ENCODE results near the gene APC2.
"Not testable (repeated sequence)": the region's sequence is repeated elsewhere in the genome, so short reads cannot be mapped to it uniquely, and the experiment has no call there.

The APC2 gene

GRCh38 chr19:1466018-1466460 lies 16.1 kb downstream of the APC2 start:
- no peak for DNase-seq (ENCODE audit: low read depth in 2 of 2)

- no peak for DNase-seq (ENCODE audit: low read depth in 2 of 2)
Observed at GRCh38 chr19:1466461-1467214, 16.7 kb downstream of the APC2 start.

GRCh38 chr19:1467215-1467489 lies 17.2 kb downstream of the APC2 start:
- no peak for DNase-seq (ENCODE audit: low read depth in 2 of 2)

GRCh38 chr19:1467490-1468273 lies 17.8 kb downstream of the APC2 start:
- no peak for DNase-seq (ENCODE audit: low read depth in 2 of 2)

- no peak for DNase-seq (ENCODE audit: low read depth in 2 of 2)
Observed at GRCh38 chr19:1468274-1468820, 18.4 kb downstream of the APC2 start.

GRCh38 chr19:1468821-1469254 lies 18.9 kb downstream of the APC2 start:
- DNase-seq (ENCODE audit: low read depth in 2 of 2): no peak

GRCh38 chr19:1469255-1470054 lies 19.5 kb downstream of the APC2 start:
- DNase-seq (ENCODE audit: low read depth in 2 of 2): no peak

GRCh38 chr19:1470055-1470304 lies 20.1 kb downstream of the APC2 start:
- DNase-seq (ENCODE audit: low read depth in 2 of 2): no peak

- DNase-seq (ENCODE audit: low read depth in 2 of 2): peak; percentile 27 to 51
Observed at GRCh38 chr19:1470305-1471009, 20.5 kb downstream of the APC2 start.

- no peak for DNase-seq (ENCODE audit: low read depth in 2 of 2)
Observed at GRCh38 chr19:1471010-1471514, 21.1 kb downstream of the APC2 start.

- no peak for DNase-seq (ENCODE audit: low read depth in 2 of 2)
Observed at GRCh38 chr19:1471515-1472160, 21.7 kb downstream of the APC2 start.

GRCh38 chr19:1472231-1473084 lies 22.5 kb downstream of the APC2 start:
- DNase-seq (ENCODE audit: low read depth in 2 of 2): no peak

GRCh38 chr19:1473085-1473851 lies 23.3 kb downstream of the APC2 start:
- no peak for DNase-seq (ENCODE audit: low read depth in 2 of 2)

GRCh38 chr19:1474011-1474764 lies 24.3 kb downstream of the APC2 start:
- no peak for DNase-seq (ENCODE audit: low read depth in 2 of 2)

GRCh38 chr19:1474765-1475351 lies 24.9 kb downstream of the APC2 start:
- DNase-seq (ENCODE audit: low read depth in 2 of 2): no peak

GRCh38 chr19:1475751-1476437 lies 26.0 kb downstream of the APC2 start:
- DNase-seq (ENCODE audit: low read depth in 2 of 2): no peak

- not testable (repeated sequence) for DNase-seq (ENCODE audit: low read depth in 2 of 2)
Observed at GRCh38 chr19:1477056-1477455, 27.1 kb downstream of the APC2 start.

Measured in stimulated activated CD8-positive, alpha-beta memory T cell treated with anti-CD3 and anti-CD28 coated beads, Interleukin-2, amount 100 ng/mL, for 1 hour (primary cell).